ENCODE measurements around the gene DDX4.

The DDX4 gene

DNA sequence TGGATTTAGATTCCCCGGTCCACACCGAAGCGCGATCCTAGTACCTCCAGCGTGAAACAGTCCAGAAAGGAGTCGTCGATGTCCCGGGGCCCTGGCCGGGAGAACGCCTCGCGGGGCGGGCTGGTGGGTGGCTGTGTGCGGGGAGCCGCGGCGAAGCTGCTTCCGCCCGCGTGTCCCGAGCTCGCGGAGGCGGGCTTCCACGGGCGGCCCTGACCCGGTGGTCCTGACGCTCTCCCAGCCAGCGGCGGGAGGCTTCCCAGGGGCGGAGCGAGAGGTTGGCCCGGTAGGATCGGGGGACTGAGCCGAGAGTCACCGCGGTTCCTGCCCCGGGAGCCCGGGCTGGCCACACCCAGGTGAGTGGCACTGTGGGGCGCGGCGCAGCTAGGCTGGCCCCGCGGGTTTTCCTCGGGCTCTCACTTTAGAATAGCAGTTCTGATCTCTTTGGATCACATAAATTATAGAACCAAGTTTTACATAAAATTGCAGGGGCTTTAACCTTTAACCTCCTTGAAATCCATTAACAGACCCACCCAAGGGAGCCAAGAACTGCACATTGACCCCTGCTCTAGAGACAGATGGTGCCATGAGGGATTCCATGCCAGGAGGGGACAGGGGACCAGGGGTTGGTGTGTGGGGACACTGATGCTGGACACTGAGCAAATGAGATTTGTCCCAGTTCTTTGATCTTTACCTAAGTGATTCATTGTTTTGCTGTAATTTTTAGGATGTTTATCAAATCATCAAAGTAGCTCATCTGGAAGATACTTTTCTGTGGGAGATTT lies 84.1 kb downstream of the DDX4 start:
- DNase-seq (ENCODE audit: low spot score) = no peak

DNA sequence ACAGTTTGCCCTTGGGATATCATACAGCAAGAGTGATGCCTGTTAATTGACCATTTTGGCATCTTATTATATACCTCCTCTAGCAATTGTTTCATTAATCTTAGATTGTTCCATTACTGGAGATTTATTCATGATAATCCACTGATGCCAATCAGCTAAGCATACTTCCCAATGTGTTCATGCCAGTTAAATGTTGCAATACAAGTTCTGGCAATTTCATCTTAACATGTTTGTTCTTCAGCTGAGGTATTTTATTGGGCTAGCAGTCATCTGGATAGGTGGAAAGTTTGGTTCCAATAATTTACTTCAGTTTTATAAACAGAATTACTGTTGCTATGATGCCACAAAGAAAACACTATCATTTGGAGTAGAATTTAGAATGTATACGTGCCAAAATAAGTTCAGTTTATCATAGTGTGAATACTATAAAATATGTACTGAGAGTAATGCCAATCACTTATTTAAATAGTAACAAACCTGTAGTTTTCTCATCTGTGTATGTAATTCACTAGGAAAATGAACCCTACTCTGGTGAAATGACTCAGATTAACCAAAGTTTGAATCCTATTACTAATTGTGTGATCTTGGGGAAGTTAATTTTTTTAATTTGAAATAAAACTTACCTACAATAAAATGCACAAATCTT lies 85.4 kb downstream of the DDX4 start:
- DNase-seq (ENCODE audit: low spot score) = no peak

DNA sequence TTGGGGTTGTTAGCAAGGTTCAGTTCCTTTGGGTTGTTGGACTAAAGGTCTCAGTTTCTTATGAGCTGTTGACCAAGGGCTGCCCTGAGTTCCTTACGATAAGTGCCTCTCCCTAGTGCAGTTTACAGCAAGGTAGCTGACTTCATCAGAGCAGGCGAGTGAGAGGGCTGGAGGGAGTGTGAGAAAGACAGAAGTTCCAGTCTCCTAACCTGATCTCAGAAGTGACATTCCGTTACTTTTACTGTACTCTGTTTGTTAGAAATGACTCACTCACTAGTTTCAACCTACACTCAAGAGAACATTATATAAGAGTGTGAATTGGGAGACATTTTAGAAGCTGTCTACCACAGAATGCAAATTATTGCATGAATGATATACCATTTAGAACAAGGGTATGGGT lies 92.1 kb downstream of the DDX4 start:
- no peak for DNase-seq (ENCODE audit: low spot score)

DNA sequence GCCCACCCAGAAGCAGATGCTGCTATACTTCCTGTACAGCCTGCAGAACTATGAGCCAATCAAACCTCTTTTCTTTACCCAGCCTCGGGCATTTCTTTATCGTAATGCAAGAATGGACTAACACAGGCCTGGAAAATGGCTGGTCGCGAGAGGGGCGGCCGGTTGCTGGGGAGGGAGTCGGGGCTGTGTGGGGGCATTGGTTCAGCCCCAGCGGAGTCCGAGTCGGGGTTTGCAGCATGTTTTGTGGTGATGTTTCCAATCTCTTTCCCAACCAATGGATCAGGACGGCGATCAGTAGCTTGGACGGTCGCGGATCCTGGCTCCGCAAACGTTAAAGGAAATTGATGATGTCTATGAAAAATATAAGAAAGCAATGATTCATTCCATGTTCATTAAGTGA lies 94.6 kb downstream of the DDX4 start:
- DNase-seq (ENCODE audit: low spot score) = no peak

DNA sequence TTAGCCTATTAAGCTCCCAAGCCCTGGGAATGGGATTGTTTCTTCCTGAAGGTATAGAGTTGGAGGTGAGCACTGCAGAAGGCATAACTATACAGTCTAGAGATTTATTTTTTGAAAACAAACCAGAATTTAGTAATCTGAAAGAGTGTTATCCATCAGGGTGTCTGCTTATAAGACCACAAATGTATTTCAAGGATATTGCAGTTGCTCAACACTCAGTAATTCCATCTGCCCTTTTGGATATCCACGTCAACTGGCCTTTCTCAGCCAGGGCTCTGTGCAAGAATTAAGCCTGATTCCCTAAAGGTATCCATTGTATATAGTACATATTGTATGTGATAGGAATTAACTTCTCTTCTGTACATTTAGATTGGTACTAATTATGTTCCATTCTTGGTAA lies 98.3 kb downstream of the DDX4 start:
- DNase-seq (ENCODE audit: low spot score) = no peak

DNA sequence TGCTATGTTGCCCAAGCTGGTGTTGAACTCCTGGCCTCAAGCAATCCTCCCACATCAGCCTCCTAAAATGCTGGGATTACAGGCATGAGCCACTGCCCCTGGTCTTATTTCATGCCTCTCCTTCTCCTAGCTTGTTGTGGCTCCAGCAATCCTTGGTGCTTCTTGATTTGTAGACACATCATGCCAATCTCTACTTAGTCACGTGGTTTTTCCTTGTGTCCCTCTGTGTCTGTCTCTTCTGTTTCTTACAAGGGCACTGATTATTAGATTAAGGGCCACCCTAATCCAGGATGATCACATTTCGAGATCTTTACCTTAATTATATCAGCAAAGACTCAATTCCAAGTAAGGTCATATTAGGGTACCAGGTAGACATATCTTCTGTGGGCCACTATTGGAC lies 104.1 kb downstream of the DDX4 start:
- DNase-seq (ENCODE audit: low spot score) = no peak

DNA sequence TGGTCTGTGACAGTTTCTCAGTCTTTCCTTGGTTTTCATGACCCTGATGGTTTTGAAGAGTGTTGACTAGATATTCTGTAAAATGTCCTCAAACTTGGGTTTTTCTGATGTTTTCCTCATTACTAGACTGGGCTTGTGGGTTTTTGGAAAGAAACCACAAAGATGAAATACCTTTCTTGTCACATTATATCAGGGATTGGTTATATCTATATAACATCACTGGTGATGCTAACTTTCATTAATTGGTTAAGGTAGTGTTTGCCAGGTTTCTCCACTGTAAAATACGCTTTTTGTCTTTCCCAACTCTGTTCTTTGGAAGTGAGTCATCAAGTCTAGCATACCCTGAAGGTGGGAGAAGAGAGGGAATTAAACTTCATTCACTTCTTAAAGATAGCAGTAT lies 110.0 kb downstream of the DDX4 start:
- no peak for DNase-seq (ENCODE audit: low spot score)

DNA sequence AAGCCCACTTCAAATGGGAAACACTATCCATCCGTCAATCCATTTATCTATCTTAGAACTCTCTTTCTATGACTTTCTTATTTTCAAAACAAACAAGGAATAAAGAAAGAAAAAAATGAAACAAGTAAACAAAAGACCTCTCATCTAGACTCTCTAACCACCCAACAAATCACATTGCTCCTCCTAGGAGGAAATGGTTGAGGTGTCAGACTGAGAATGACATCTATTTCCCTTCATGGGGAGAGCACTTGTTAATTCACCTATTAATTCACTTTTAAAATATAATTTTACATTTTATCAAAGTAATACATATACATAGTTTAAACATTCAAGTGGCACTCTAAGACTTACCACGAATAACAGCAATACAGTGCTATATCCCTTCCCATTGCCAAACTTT lies 110.9 kb downstream of the DDX4 start:
- DNase-seq (ENCODE audit: low spot score) = no peak

DNA sequence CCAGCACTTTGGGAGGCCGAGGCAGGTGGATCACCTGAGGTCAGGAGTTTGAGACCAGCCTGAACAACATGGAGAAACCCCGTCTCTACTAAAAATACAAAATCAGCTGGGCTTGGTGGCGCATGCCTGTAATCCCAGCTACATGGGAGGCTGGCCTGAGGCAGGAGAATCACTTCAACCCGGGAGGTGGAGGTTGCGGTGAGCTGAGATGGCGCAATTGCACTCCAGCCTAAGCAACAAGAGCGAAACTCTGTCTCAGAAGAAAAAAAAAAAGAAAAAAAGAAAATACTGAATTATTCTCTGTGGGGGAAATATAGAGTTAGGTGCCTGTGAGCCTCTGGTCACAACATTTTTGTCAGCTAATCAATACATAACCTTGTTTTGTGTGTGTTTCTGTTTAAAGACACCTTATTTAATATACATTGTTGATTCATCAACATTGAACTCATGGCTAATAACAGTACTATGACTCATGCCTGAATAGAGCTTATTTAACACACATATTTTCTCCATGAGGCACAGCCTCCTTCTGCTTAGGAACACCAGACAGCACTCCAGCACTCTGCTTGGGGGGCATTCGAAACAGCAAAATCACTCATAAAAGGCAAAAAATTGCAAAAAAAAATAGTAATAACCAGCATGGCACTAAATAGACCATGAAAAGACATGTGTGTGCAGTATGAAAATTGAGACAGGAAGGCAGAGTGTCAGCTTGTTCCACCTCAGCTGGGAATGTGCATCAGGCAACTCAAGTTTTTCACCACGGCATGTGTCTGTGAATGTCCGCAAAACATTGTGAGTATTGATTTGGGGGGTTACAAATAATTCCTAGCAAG lies 113.2 kb downstream of the DDX4 start, which contains the start of gene IL31RA:
Gene IL31RA, plus strand, starts transcription at position 519 of the 836 bp plus-strand sequence. Its CDS starts 214 bp downstream, at position 733.
- DNase-seq (ENCODE audit: low spot score) = no peak

DNA sequence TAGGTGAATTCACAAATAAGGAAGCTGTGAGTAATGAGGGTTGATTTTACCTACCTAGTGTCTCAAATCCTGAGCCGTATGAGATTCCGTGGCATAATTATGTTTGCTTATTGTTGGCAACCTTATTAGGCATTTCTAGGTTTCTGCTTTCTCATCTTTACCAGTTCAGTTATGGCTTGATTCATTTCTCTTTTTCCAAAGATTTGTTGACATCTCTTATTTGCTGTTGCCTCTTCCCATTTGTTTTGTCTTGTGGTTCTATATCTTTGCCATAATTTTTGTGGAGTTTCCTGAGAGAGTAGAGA lies 113.8 kb downstream of the DDX4 start:
- no peak for DNase-seq (ENCODE audit: low spot score)

DNA sequence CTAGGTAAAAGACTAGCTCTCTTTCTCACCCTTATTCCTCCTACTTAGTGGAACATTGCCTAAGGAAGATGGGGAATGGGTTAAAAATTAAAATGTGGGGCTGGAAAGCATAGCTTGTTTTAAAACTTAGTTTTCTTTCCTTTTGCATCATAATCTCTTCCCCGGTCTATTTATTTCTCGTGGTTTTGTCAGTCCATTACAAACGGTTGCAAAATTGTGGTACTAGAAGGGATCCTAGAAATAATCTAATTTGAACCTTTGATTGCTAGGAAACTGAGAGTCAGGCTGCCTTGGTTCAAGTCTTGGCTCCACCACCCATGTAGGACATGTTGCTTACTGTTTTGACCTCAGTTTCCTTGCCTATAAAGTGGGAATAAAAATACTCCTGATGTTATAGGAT lies 114.6 kb downstream of the DDX4 start:
- DNase-seq (ENCODE audit: low spot score) = no peak

DNA sequence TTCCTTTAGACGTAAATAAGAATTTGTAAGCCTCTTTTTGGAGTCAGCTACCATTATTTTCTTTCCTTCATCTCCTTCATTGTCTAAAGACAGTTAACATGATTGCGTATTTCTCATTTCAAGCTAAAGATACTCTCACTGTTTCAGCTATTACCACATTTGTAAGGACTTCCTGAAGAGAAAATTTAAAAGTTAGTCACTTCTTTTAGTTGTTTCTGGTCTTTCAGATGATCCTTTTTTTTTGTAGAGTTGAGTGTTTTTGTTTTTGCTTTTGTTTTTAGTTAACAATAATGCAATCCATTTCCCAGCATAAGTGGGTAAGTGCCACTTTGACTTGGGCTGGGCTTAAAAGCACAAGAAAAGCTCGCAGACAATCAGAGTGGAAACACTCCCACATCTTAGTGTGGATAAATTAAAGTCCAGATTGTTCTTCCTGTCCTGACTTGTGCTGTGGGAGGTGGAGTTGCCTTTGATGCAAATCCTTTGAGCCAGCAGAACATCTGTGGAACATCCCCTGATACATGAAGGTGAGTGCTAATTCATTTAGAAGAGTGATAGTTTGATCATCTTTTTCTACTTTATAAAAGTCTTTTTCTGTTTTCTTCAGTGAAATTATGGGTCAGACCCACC lies 115.3 kb downstream of the DDX4 start:
- DNase-seq (ENCODE audit: low spot score) = no peak

DNA sequence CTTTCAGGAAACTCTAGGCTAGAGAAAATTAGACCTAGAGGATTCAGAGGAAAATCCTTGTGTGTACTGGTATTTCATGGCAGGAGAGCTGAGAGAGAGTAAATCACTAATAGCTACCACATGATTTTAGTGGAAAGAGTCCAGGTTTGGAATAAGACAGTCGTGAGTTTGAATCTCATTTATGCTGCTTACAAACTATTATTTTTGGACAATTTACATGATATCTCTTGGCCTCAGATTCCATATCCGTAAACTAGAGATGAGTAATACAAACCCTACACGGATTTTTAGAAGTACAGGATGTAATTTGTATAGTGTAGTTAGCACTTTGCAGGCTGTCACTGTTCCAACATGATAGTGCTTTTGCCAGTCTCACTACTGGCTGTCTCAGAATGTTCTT lies 116.0 kb downstream of the DDX4 start:
- DNase-seq (ENCODE audit: low spot score) = no peak

DNA sequence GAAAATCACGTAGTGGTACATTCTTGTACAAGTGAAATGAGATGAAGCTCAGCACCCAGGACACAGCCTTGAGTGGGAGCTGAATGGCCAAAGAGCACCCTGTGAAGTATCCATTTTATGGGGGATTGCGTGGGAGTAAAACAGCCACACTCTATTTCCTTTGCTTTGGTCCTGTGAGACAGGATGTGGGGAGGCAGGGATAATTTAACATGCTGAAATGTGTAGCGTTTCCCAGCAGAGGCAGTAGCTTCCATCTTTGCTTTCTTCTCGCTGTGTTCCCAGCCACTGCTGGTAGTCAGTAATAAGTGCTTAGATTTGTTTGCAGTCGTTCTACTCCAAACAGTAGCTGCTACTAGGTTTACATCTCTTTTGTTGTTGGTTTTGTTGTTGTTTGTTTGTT lies 117.6 kb downstream of the DDX4 start:
- no peak for DNase-seq (ENCODE audit: low spot score)

DNA sequence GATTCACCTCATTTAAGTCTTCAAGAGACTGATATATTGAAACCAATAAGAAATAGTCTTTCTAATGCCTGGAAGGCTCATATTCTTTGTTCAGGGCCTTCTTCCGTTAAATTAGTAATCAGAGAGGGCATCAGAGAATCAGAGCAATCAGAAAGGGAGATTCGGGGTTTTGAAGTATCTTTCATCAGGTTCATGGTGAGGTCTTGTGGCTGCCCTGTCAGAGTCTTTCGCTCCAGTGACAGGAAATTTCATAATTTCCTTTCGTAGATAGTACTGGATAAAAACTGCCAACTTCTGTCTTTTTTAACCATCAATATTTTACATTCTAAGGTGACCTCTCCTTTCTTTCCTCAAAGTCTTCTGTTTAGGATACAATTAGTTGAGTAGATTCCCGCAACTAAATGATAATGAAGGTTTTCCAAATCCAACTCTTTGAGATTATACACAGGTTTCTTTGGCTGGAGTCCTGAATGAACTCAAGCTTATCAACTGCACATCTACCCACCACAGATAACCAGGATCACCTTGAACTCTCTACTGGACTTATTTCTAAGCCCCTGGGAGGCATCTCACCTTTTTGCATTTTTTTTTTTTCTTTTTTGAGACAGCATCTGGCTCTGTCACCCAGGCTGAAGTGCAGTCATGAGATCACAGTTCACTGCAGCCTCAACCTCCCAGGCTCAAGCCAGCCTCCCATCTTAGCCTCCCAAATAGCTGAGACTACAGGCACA lies 118.8 kb downstream of the DDX4 start:
- DNase-seq (ENCODE audit: low spot score) = no peak

DNA sequence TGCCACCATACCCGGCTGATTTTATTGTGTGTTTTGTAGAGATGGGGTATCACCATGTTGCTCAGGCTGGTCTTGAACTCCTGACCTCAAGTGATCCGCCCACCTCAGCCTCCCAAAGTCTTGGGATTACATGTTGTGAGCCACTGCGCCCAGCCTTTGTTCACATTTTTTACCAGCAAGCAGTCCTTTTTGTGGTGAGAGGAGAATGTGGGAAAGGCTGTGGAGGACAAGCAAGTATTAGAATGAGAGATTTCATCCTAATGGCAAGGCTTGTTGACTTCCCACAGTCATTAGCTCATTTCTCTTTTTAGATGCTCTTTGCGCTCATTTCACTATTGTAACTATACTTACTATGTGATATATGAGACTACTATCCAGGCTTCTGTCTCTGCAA lies 119.4 kb downstream of the DDX4 start:
- no peak for DNase-seq (ENCODE audit: low spot score)

DNA sequence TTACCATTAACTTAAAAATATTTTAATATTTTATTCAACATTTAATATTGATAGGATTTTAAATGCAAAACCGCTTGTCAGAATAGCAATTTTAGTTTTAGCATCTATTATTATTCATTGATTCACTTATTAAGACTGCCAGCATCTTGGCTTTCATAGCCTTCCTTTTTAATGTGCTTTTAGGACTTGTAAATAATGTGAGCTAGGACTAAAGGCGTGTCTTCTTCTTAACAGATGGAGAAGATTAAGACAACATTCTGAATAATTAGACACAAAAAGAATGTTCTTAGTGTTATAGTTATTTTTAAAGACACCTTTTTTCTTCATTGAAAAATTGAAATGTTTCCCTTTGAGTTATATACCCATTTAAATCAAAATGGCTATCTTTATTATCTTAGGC lies 120.2 kb downstream of the DDX4 start:
- no peak for DNase-seq (ENCODE audit: low spot score)

DNA sequence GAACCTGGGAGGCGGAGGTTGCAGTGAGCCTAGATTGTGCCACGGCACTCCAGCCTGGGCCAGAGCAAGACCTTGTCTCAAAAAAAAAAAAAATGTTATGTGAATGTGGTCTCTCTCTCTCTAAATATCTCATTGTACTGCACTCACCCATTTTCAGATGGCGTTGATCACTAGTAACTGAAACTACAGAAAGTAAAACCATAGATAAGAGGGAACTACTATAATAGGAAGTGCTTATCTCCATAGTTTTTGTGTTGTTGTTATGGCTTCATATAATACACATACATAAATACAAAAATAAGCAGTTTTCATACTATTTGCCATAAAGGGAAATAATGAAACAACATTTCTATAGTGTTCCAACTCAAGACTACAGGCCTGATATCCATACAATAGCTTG lies 122.4 kb downstream of the DDX4 start:
- no peak for DNase-seq (ENCODE audit: low spot score)

DNA sequence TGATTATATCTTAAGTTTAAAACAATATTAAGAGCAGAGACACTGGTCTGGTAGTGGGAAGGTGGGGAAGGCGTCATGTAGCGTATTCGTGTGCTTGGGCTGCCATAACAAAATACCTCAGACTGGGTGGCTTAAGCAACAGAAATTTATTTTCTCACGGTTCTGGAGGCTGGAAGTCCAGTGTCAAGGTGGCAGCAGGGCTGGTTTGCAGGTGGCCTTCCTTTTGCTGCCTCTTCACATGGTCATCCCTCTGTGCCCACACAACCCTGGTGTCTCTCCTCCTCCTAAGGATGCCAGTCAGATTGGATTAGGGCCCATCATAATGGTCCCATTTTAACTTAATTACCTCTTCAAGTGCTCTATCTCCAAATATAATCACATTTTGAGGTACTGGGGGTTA lies 122.8 kb downstream of the DDX4 start:
- DNase-seq (ENCODE audit: low spot score) = no peak

DNA sequence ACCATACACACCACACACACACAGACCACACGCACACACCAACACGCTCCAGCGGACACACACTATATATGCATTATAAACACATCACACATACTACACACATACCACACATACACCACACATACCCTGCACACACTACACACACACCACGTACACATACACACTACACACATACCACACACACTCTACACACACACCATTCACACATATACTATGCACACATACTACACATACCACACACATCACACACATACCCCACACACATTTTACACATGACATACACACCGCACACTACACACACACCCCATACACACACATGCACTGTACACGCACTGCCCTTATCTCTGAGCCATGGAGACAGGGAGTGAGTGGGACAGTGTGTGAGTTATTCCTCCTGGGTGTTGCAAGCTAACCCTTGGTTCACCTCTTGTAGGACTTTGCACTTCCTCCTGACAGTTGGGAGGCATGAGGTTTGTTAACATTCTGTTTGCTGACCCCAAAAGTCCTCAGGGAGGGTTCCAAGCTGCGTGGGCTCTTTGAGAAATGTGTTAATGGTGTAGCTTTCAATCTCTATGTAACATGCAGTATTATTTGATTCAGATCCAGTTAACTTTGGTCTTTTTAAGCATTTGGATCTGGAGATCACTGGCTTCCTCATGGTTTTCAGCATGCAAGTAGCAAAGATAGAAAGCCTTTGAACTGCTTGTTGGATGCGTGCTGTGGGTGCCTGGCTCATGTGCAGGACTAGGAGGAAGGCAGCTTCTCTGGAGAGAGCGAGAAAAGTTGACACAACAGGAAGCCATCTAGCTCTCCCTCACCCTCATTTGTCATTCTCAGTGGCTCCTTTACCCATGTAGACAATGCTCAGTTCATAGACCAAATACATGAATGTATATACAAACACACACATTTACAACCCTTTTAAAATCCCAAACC lies 127.0 kb downstream of the DDX4 start:
- DNase-seq (ENCODE audit: low spot score) = no peak

DNA sequence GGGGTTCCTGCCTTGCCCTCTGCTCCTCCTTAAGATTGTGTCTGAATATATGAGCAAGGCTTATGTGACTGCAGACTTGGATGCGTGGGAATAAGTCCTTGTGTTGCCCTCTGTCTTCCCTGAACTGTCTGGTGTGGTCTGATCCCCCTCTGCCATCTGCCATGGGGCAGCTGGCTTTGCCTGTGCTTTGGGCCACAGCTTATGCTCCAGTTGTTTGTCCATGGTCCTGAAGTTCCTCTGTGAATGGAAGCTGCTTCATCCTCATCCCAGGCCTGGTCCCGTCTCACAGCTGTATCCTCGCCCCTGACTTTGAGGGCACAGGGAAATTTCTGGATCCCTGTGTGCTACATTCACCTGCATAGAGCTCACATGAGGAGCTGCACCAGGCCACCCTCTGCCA lies 128.0 kb downstream of the DDX4 start:
- no peak for DNase-seq (ENCODE audit: low spot score)

Measured in LoVo (cell line).